ENCODE measurements around the gene TPM4.

DNA sequence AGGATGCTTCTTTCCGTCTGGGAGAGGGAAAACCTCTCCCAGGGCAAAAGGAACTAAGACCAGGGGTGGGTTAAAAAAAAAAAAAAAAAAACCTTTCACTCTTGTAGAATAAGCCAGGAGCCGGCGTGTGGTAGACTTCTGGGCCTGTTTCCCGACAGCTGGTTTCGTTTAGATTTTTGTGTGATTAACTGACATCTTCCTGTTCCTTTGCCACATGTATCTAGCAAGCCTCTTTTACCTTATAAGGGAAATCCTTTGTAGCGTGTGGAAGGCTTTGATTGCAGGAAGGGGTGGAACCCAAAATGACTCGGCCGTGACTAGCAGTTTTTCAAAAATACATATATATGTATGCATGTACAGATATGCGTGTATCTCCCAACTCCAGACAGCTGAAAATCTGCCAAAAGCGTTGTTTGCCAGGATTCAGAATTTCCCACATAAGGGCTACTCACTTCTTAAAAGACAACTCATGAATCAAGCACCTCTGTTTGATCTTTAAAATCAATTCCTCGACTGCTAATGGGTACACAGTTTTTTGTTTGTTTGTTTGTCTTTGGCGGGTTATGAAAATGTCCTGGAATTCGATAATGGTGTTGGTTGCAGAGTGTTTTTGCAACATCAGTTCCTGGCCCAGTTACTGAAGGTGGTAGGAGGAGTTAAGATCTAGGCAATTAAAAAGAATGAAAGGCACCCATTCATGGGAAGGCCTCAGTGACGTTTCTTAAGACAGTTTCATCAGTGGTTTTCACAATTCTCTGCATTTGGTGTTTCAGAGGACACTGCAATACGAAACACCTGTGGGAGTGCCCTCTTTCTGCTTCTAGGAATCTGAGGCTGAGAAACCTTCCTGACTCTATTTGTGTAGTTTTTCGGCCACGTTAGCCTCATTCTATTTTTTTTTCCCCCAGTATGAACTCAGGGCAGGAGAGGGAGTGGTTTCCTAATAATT is 2.7 kb downstream of the TPM4 start:
- TF ChIP-seq, protein P1, sequence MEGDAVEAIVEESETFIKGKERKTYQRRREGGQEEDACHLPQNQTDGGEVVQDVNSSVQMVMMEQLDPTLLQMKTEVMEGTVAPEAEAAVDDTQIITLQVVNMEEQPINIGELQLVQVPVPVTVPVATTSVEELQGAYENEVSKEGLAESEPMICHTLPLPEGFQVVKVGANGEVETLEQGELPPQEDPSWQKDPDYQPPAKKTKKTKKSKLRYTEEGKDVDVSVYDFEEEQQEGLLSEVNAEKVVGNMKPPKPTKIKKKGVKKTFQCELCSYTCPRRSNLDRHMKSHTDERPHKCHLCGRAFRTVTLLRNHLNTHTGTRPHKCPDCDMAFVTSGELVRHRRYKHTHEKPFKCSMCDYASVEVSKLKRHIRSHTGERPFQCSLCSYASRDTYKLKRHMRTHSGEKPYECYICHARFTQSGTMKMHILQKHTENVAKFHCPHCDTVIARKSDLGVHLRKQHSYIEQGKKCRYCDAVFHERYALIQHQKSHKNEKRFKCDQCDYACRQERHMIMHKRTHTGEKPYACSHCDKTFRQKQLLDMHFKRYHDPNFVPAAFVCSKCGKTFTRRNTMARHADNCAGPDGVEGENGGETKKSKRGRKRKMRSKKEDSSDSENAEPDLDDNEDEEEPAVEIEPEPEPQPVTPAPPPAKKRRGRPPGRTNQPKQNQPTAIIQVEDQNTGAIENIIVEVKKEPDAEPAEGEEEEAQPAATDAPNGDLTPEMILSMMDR (IDR thresholded peaks at IDR 0.05) = no peak
- no peak for TF ChIP-seq EP300 (IDR thresholded peaks at IDR 0.05)
